ENCODE measurements around the gene ESF1. TPM values are rescaled to one million over a fixed set of nuclear protein-coding genes. Genes with fewer than 3 reads are reported as not detected.

Gene ESF1
- total and polyA plus RNA-seq, 10 of the 15 experiments (the other 5 are each of a cell fraction or from before 2014, with no cell fraction given): 9.2 to 36.2 (median 18.4) TPM

- in situ Hi-C loops (cut with MboI): loop anchor here (25.0 kb wide), 1 partner anchor 337 kb away; no protein-coding TSS in a partner anchor
- Histone ChIP-seq H3K27me3 (replicated peaks in 1 of 2; ENCODE audit: control insufficient read depth in 2 of 2, insufficient read depth in 2 of 2, low read length in 1 of 2) (no peaks in the 10 kb centered on the region), H3K4me1 (ENCODE audit: control insufficient read depth, insufficient read depth, low read length) (no peaks in the 10 kb centered on the region), H4K20me1 (ENCODE audit: control insufficient read depth, insufficient read depth) (no peaks in the 10 kb centered on the region), H3K4me2 (ENCODE audit: control insufficient read depth, insufficient read depth) (no peak overlapping the region), H3K9ac (ENCODE audit: control insufficient read depth, insufficient read depth, low read length) (no peak overlapping the region), H3K79me2 (ENCODE audit: control insufficient read depth, insufficient read depth, low read length) (no peaks in the 10 kb centered on the region), H3K4me3 (no peak overlapping the region), H3K27ac (ENCODE audit: control insufficient read depth, insufficient read depth) (no peak overlapping the region), H3K9me3 (replicated peaks; ENCODE audit: control insufficient read depth, insufficient read depth, low read length) (no peaks in the 10 kb centered on the region), H3K36me3 (ENCODE audit: control insufficient read depth in 2 of 2, insufficient read depth in 2 of 2, low read length in 1 of 2) (peaks cover 7 to 20% of the 10 kb centered on the region in 2 experiments), H2AFZ (ENCODE audit: control insufficient read depth, low read depth, low read length) (no peak overlapping the region)
- TF ChIP-seq SREBF1 (IDR thresholded peaks at IDR 0.05; ENCODE audit: low read length): no peak
- no peak for TF ChIP-seq SMAD1 (IDR thresholded peaks at IDR 0.05; ENCODE audit: low read depth, partially characterized antibody)
- no peak for TF ChIP-seq POU2F2 (IDR thresholded peaks at IDR 0.05; ENCODE audit: borderline replicate concordance, low read depth, low read length)
- no peak for TF ChIP-seq CBFB (IDR thresholded peaks at IDR 0.05; ENCODE audit: low read depth)
- no peak for TF ChIP-seq BMI1 (IDR thresholded peaks at IDR 0.05; ENCODE audit: borderline replicate concordance)
- TF ChIP-seq USF2 (IDR thresholded peaks at IDR 0.05; ENCODE audit: borderline replicate concordance, low read depth, low read length): no peak
- no peak for TF ChIP-seq POLR2A (IDR thresholded peaks at IDR 0.05; ENCODE audit: low read depth, low read length)
- no peak for TF ChIP-seq ZBTB4 (CRISPR knock-in tag; IDR thresholded peaks at IDR 0.05)
- no peak for TF ChIP-seq NFIC (IDR thresholded peaks at IDR 0.05; ENCODE audit: low read depth, low read length)
- TF ChIP-seq CTCF (IDR thresholded peaks at IDR 0.05 in 2 of 3, conservative IDR thresholded peaks at IDR 0.05 in 1 of 3; ENCODE audit: control insufficient read depth in 2 of 3, extremely low read depth in 1 of 3, insufficient read depth in 1 of 3, low read depth in 3 of 3, low read length in 3 of 3): no peak
- CTCF ChIA-PET: interaction anchor here (1.1 to 2.1 kb wide), 3 partner anchors 11 to 27 kb away, joined by 4 to 16 read pairs (median 5); no protein-coding TSS in a partner anchor
- no peak for ATAC-seq
- RAD21 ChIA-PET (ENCODE audit: unreplicated experiment): interaction anchor here (1.0 kb wide), 1 partner anchor 11 kb away, joined by 4 read pairs; no protein-coding TSS in a partner anchor
- no peak for DNase-seq (ENCODE audit: low read depth, low spot score)
- POLR2A ChIA-PET: no interaction called here
- SMC1A ChIA-PET (ENCODE audit: uncharacterized antibody, unreplicated experiment): interaction anchor here (0.7 to 1.9 kb wide), 5 partner anchors 11 to 28 kb away, joined by 3 to 7 read pairs (median 3); partner anchors contain the start of genes ESF1 and NDUFAF5
- intact Hi-C loops (cut with micrococcal nuclease; ENCODE audit: unreplicated experiment): no loop called here
- no TSS peak for BruUV-seq (replicated peaks)
- FAIRE-seq: no peak
- WGBS (ENCODE audit: insufficient coverage, insufficient replicate concordance, low lambda C conversion rate, missing lambda C conversion rate): 88% methylated on average over 5 of the region's 5 CpGs
Observed at GRCh38 chr20:13799040-13799439, 14.3 kb upstream of the ESF1 start.

Data from GM12878 (cell line).